NCI-H446 (cell line): ENCODE data around the gene SLC16A11.
"Not testable (repeated sequence)": the region's sequence is repeated elsewhere in the genome, so short reads cannot be mapped to it uniquely, and the experiment has no call there.

Experiments used
- DNase-seq, 2 experiments: peaks; one replicate each; lab custom pipeline; 2025; lab: John Stamatoyannopoulos, UW

SLC16A11 gene

GRCh38 chr17:7058831-7059447 lies 15.0 kb upstream of the SLC16A11 start:
- DNase-seq = no peak

DNA sequence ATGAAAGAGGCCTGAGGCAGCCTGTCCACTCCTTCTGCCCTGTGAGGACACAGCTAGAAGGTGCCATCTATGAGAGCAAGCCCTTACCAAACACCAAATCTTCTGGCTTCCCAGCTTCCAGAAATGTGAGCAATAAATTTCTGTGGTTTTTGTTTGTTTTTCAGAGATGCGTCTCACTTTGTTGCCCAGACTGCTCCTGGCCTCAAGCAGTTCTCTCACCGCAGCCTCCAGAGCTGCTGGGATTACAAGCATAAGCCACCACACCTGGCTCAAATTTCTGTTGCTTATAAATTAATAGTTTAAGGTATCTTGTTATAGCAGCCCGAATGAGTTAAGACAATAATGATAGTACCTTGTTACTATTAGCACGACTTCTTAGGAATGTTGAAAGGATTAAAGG lies 12.5 kb upstream of the SLC16A11 start:
- DNase-seq = no peak

- DNase-seq = not testable (repeated sequence)
Observed at GRCh38 chr17:7050583-7050982, 6.7 kb upstream of the SLC16A11 start.

- DNase-seq = no peak
Observed at GRCh38 chr17:7048968-7049367, 5.1 kb upstream of the SLC16A11 start.

DNA sequence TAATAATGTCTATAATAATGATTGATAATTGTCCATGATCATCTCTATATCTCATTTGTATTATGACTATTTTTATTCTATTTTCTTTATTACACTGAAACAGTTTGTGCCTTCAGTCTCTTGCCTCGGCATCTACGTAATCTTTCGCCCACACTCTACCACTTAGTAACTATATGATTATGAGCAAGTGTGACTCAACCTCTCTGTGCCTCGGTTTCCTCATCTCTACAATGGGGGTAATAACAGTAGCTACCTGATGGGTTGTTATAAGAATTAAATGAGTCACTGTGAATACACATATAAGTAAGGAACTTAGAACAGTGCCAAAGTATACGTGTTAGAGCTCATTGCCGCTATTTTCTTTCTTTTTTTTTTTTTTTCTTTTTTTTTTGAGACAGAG lies 3.7 kb upstream of the SLC16A11 start:
- DNase-seq = no peak

GRCh38 chr17:7046725-7047397 lies 3.0 kb upstream of the SLC16A11 start:
- not testable (repeated sequence) for DNase-seq

GRCh38 chr17:7046127-7046724 lies 2.3 kb upstream of the SLC16A11 start:
- no peak for DNase-seq

DNA sequence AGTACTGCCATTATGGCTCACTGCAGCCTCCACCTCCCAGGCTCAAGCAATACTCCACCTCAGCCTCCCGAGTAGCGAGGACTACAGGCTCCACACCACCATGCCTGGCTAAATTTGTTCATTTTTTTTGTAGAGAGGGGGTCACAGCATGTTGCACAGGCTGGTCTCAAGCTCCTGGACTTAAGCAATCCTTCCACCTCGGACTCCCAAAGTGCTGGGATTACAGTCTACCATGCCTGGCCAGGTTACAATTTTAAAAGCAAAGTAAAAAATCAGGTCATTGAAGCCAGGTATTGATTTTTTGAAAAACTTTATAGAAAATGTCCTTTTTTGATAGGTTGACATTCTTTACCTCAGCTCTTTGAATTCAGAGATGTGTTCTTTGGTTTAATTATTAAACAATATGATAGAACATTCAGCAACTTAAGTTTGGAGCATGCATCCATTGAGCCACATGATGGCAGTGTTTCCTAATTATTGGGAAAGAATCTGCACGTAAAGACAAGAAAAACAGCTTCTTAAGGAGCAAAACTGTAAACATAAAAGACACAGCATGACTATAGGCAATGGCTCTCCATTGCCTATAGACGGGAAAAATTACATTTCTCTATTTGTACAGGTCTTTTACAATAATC lies 1.7 kb upstream of the SLC16A11 start:
- DNase-seq = peak; percentile 3 to 42

DNA sequence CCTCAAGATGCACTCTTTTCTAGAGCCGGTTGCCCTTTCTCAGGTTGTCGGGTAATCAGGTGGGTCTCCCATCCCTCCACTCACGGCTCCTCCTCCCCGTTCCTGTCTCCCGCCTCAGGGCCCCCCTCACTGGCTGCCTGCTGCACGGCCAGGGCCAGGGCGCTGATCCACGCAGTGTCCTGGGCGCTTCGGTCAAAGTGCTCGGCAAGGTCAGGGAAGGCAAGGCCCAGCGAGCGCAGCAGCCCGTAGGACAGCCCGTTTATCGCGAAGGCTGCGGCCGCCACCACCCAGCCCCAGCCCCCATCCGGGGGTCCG lies 753 bp downstream of the SLC16A11 start:
- DNase-seq = no peak

DNA sequence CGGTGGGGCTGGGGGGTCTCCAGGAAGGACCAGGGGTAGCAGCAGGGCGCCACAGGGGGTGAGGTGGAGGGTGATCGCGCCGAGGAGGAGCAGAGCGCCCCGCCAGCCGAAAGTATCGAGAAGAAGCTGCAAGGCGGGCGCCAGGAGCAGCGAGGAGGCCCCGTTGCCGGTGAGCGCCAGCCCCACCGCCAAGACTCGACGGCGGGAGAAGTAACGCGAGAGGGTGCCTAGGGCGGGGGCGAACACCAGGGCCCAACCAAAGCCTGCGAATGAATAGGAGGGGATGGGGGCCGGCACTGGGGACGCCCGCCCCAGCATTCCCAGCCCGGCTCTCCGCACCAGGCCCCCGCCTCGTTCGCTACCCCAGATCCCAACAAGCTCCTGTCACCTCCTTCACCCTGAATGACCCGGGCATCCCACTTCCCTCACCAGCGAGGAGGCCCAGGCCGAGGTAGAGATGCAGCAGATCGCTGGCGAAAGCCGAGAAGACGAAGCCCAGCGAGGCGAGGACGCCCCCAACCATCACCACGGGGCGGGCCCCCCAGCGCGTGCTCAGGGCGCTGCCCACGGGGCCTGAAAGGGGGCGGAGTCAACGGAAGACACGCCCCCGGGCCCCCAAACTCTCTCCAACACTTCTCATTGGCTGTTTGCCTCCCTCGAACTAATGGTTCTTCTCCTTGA lies 1.3 kb downstream of the SLC16A11 start:
- no peak for DNase-seq

DNA sequence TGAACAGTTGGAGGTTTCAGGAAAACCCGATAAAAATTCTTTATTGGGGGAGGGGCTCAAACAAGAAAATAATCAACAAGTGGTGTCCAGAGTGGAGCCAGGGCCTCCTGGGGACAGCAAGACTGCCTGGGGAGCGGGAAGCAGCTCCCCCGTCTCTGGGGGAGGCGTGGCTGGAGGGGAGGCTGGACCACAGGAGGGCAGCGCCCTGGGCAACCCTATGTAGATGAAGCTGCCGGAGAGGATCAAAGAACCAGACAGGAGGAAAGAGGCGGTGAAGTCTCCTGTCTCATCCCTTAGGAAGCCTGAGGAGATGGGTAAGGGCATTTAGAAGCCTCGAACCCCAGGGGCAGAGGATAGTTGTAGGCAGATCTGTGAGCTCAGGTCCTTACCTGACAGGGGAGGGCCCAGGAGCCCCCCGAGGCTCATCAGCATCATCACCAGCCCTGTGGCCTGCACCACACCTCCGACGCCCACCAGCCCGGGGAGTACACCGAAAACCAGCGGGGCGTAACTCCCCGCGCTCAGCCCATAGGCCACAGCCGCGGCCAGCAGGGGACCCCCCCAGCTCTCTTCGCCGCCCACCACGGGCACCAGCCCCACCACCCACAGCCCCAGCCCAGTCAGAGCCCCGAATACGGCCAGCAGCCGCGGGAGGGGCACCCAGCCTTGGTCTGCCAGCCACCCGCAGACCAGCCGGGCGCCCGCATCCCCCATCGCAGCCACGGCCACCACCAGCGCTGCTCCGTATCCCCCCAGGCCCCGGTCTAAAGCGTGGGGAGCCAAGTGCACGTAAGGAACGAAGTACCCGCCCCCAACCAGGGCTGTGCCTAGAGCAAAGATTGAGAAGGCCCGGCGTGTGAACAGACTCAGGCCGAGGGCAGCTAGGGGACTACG lies 2.0 kb downstream of the SLC16A11 start:
- no peak for DNase-seq

DNA sequence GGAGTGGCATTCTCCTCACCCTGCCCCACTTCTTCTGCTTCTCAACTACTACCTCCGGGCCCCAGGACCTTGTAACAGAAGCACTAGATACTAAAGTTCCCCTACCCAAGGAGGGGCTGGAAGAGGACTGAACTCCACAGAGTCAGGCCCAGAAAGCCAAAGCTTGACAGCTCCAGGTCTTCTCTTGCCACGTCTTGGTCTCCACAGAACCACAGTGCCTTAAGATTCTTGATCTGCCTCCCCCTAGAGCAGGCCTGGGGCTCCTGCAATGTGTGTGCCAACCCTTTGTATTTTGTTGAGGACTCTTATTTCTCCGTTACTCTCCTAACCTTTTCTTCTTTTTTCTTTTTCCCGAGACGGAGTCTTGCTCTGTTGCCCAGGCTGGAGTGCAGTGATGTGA lies 4.1 kb downstream of the SLC16A11 start:
- no peak for DNase-seq

GRCh38 chr17:7038025-7038862 lies 5.6 kb downstream of the SLC16A11 start:
- no peak for DNase-seq

- DNase-seq = peak; percentile 70 to 84
Observed at GRCh38 chr17:7035591-7036368, 8.1 kb downstream of the SLC16A11 start, which contains the start of gene SLC16A13. Gene SLC16A13 (plus strand): TSS chr17:7036015. CDS start chr17:7036383, 368 bp downstream.

GRCh38 chr17:7034955-7035590 lies 8.8 kb downstream of the SLC16A11 start:
- DNase-seq = no peak

DNA sequence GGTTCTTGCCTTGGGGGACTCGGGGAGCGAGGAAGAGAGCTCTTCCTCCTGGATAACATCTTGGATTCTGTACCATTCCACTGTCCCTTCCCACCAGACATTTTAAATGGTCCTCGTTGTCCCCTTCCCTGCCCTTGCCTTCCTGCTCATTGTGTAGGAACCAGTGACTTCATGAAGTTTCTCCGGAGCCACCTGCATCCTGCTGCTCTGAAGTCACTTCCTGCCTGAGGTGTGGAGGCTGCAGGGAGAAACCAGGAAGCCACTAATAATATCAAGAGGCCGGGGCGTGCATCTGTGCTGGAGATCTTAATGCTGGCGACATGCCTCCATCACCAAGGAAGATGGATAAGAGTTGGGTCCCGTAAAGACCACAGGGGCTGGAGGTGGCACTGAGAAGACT lies 14.2 kb downstream of the SLC16A11 start:
- no peak for DNase-seq

GRCh38 chr17:7029096-7029495 lies 14.8 kb downstream of the SLC16A11 start:
- DNase-seq = no peak

DNA sequence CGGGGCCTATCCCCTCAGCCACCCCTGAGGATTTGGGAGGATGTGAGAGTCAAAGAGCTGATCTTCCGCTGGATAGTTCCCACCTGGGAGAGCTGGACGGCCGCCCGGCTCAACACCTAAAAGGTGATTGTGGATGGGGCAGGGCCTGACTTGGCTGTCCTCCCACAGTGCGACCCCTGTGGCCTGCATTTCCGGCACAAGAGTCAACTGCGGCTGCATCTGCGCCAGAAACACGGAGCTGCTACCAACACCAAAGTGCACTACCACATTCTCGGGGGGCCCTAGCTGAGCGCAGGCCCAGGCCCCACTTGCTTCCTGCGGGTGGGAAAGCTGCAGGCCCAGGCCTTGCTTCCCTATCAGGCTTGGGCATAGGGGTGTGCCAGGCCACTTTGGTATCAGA lies 16.6 kb downstream of the SLC16A11 start:
- DNase-seq = no peak

DNA sequence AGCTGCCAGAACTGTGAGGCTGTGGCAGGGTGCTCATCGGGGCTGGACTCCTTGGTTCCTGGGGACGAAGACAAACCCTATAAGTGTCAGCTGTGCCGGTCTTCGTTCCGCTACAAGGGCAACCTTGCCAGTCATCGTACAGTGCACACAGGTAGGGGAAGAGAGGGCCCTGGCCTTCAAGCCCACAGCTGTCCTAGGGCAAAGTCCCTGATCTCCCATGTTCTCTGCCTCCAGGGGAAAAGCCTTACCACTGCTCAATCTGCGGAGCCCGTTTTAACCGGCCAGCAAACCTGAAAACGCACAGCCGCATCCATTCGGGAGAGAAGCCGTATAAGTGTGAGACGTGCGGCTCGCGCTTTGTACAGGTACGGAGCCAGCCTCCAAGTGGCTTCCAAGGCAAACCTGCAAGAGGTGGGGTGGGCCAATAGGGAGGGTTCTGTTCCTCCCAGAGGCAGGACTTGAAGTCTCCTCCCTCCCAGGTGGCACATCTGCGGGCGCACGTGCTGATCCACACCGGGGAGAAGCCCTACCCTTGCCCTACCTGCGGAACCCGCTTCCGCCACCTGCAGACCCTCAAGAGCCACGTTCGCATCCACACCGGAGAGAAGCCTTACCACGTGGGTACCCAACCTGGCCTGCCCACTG lies 17.3 kb downstream of the SLC16A11 start:
- no peak for DNase-seq
